Measurements from ENCODE around the gene PRSS3. TPM values are rescaled to one million over a fixed set of nuclear protein-coding genes. Genes with fewer than 3 reads are reported as not detected.
"Not testable (repeated sequence)": the region's sequence is repeated elsewhere in the genome, so short reads cannot be mapped to it uniquely, and the experiment has no call there.

Gene PRSS3
- total RNA-seq, 1 donor from 2014 or later, result 7.6 TPM

DNA sequence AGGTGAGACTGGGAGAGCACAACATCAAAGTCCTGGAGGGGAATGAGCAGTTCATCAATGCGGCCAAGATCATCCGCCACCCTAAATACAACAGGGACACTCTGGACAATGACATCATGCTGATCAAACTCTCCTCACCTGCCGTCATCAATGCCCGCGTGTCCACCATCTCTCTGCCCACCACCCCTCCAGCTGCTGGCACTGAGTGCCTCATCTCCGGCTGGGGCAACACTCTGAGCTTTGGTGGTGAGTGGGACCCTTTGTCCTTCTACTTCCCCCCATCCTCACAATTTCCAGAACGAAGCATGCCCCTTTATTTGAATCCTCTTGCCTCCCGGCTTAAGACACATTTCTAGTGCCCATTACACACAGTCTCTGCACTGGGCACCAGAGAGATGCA lies 2.5 kb downstream of the PRSS3 start:
- intact Hi-C loops (cut with DNase I), result no loop called here
- no peak overlapping the region for H3K4me3 ChIP-seq
- H3K27ac ChIP-seq, result no peak overlapping the region
- H3K36me3 ChIP-seq, result no peaks in the 10 kb centered on the region
- H3K27me3 ChIP-seq, result no peaks in the 10 kb centered on the region
- no peaks in the 10 kb centered on the region for H3K9me3 ChIP-seq
- no peak for DNase-seq (ENCODE audit: extremely low spot score in 2 of 2)
- TF ChIP-seq, protein P1, sequence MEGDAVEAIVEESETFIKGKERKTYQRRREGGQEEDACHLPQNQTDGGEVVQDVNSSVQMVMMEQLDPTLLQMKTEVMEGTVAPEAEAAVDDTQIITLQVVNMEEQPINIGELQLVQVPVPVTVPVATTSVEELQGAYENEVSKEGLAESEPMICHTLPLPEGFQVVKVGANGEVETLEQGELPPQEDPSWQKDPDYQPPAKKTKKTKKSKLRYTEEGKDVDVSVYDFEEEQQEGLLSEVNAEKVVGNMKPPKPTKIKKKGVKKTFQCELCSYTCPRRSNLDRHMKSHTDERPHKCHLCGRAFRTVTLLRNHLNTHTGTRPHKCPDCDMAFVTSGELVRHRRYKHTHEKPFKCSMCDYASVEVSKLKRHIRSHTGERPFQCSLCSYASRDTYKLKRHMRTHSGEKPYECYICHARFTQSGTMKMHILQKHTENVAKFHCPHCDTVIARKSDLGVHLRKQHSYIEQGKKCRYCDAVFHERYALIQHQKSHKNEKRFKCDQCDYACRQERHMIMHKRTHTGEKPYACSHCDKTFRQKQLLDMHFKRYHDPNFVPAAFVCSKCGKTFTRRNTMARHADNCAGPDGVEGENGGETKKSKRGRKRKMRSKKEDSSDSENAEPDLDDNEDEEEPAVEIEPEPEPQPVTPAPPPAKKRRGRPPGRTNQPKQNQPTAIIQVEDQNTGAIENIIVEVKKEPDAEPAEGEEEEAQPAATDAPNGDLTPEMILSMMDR (IDR thresholded peaks at IDR 0.05), result no peak
- no peak for TF ChIP-seq POLR2A (IDR thresholded peaks at IDR 0.05)
- TF ChIP-seq POLR2AphosphoS5 (IDR thresholded peaks at IDR 0.05; ENCODE audit: insufficient read depth in 1 of 2, low read depth in 1 of 2), result no peak
- H3K4me1 ChIP-seq, result no peaks in the 10 kb centered on the region

DNA sequence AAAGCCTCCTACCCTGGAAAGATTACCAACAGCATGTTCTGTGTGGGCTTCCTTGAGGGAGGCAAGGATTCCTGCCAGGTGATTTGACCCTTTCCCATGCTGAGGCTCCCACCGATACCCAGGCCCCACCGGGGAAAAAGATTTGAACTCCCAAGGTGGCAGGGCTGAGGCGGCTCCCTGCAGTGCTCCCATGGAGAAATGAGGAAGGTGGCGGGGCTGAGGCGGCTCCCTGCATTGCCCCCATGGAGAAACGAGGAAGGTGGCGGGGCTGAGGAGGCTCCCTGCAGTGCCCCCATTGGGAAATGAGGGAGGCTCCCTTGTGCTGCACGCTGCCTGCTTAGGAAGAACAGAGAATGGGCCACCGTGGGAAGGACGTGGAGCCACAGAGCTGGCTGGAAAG lies 3.2 kb downstream of the PRSS3 start:
- H3K4me1 ChIP-seq, result no peaks in the 10 kb centered on the region
- no peaks in the 10 kb centered on the region for H3K9me3 ChIP-seq
- no peak overlapping the region for H3K4me3 ChIP-seq
- TF ChIP-seq POLR2AphosphoS5 (IDR thresholded peaks at IDR 0.05; ENCODE audit: insufficient read depth in 1 of 2, low read depth in 1 of 2) (no peak), POLR2A (IDR thresholded peaks at IDR 0.05) (no peak)
- TF ChIP-seq, protein P1 (IDR thresholded peaks at IDR 0.05), result no peak
- H3K36me3 ChIP-seq, result no peaks in the 10 kb centered on the region
- H3K27me3 ChIP-seq, result no peaks in the 10 kb centered on the region
- intact Hi-C loops (cut with DNase I), result no loop called here
- H3K27ac ChIP-seq, result no peak overlapping the region
- DNase-seq (ENCODE audit: extremely low spot score in 2 of 2), result no peak

DNA sequence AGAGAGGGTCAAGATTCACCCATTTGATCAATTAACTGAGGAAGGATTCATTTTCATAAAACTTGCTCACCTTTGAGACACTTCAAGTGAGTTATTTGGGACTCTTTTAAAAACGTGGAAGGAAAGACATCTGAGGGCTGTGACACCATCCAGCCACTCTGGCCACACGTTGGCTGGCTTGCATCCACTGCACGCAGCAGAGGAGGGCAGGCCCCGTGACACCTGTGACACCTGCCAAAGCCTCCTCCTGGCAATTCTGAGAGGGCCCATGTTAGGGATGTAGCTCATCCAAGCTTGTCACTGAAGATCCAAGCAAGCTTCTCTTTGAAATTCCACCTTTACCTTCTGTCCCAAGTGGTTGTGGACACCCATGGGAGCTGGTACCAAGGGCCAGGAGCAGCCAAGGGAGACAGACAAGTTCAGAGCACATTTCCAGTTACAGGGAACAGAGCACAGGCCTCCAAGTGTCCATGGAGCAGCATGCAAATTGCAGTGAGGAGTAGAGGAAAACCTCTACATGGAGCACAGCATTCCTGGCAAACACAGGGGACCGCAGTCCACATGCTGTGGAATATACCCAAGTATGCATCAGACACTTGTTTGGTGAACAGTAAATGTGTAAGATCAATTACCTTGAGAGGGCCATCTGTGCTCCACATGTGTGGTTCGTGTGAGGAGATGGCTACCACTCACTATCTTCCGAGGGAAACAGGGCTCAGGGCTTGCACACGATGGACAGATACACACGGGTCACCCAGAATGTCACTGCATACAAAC lies 4.8 kb downstream of the PRSS3 start:
- Histone ChIP-seq H3K9me3 (no peaks in the 10 kb centered on the region), H3K4me1 (no peaks in the 10 kb centered on the region), H3K27me3 (no peaks in the 10 kb centered on the region), H3K27ac (no peak overlapping the region), H3K36me3 (no peaks in the 10 kb centered on the region), H3K4me3 (no peak overlapping the region)
- intact Hi-C loops (cut with DNase I), result no loop called here
- TF ChIP-seq, protein P1 (IDR thresholded peaks at IDR 0.05), result no peak
- no peak for TF ChIP-seq POLR2A (IDR thresholded peaks at IDR 0.05)
- TF ChIP-seq POLR2AphosphoS5 (IDR thresholded peaks at IDR 0.05; ENCODE audit: insufficient read depth in 1 of 2, low read depth in 1 of 2), result no peak
- DNase-seq (ENCODE audit: extremely low spot score in 2 of 2), result no peak

DNA sequence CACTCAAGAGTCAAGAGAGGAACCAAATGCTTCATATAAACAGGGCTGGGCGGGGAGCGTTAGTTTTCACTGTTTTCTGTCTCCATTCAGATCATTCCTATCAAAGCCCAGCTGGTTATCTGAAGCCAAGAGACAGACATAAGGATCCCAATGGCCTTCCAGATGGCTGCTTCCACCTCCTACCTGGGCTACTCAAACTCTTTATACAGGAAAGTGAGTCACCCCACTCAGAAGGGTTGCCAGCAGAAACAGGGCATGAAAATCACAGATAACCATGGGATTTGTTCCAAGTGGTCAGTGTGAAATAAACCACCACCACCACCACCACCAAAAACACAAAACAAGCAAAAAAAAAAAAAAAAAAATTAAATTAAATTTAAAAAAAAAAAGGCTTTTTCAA lies 5.5 kb downstream of the PRSS3 start:
- H3K4me1 ChIP-seq, result no peaks in the 10 kb centered on the region
- intact Hi-C loops (cut with DNase I), result no loop called here
- TF ChIP-seq POLR2AphosphoS5 (IDR thresholded peaks at IDR 0.05; ENCODE audit: insufficient read depth in 1 of 2, low read depth in 1 of 2) (no peak), POLR2A (IDR thresholded peaks at IDR 0.05) (no peak)
- TF ChIP-seq, protein P1 (IDR thresholded peaks at IDR 0.05), result no peak
- H3K27me3 ChIP-seq, result no peaks in the 10 kb centered on the region
- no peaks in the 10 kb centered on the region for H3K9me3 ChIP-seq
- no peaks in the 10 kb centered on the region for H3K36me3 ChIP-seq
- no peak overlapping the region for H3K27ac ChIP-seq
- DNase-seq (ENCODE audit: extremely low spot score in 2 of 2), result no peak
- no peak overlapping the region for H3K4me3 ChIP-seq

DNA sequence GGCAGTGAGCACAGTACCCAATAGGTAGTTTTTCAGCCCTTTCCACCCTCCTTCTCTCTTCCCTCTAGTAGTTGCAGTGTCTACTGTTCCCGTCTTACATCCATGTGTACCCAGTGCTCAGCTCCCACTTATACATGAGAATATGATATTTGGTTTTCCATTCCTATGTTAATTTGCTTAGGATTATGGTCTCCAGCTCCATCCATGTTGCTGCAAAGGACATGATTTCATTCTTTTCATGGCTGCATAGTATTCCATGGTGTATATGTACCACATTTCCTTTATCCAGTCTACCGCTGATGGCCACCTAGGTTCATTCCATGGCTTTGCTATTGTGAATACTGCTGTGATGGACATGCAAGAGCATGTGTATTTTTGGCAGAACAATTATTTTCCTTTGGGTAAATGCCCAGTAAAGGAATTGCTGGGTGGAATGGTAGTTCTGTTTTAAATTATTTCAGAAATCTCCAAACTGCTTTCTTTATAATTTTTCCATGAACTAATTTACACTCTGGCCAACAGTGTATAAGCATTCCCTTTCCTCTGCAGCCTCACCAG lies 6.7 kb downstream of the PRSS3 start:
- H3K27ac ChIP-seq; H3K4me3 ChIP-seq; DNase-seq (ENCODE audit: extremely low spot score in 2 of 2); H3K4me1 ChIP-seq; H3K36me3 ChIP-seq; H3K27me3 ChIP-seq; H3K9me3 ChIP-seq; intact Hi-C loops (cut with DNase I): not testable (repeated sequence)

DNA sequence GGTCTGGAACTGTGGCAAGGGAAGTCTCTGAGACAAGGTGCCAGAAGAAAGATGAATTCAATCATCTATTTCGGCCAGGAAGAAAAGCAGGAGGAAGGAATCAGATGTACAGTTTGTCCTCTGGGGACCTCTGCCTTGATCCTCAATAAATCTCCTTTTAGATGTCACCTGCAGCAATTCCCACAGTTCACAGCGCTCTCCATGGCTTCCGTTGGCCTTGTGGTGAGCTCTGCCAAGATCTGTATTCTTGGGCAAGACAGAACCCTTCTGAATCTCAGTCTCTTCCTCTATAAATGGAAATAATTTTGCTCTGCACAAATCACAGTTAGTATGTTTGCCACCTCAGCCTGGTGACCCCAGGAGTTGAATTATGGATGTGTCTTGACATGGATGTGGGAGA lies 8.8 kb downstream of the PRSS3 start:
- H3K4me3 ChIP-seq; H3K27ac ChIP-seq; intact Hi-C loops (cut with DNase I); H3K36me3 ChIP-seq; DNase-seq (ENCODE audit: extremely low spot score in 2 of 2); H3K4me1 ChIP-seq; H3K9me3 ChIP-seq; H3K27me3 ChIP-seq: not testable (repeated sequence)

DNA sequence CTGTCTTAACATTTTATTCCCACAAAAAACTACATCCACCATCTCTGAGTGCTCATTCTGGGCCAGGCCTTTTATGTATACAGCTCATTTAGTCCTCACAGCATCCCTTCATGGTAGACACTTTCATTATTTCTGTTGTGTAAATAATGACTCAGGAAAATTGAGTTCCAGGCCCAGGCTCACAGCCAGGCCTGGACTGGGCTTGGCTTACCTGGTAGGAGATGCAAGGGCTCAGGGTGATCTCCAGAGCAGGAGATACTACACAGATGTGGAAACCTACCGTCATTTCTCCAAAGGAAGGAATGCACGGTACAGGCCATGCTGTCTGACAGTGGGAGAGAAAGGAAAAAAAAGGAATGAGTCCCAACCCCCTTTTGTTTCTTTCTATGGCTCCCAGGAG lies 11.8 kb downstream of the PRSS3 start:
- H3K27me3 ChIP-seq; intact Hi-C loops (cut with DNase I); H3K4me3 ChIP-seq; DNase-seq (ENCODE audit: extremely low spot score in 2 of 2); H3K4me1 ChIP-seq; H3K36me3 ChIP-seq; H3K9me3 ChIP-seq; H3K27ac ChIP-seq: not testable (repeated sequence)

DNA sequence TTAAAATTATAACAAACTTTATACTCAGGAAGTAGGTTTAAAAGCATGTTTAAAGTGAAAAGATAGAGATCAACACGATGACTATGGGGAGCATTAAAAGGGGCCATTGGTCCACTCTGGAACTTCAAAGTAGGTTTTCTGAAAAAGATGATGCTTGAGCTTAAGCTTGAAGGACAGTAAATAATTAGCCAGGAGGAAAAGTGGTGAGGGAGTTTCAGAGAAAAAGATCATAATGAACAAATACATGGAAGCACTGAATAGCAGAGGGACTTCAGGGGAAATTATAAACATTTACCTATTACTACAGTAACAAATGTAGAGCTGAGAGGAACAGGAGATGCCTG lies 13.6 kb downstream of the PRSS3 start:
- H3K27ac ChIP-seq; intact Hi-C loops (cut with DNase I); H3K27me3 ChIP-seq; H3K9me3 ChIP-seq; H3K36me3 ChIP-seq; H3K4me3 ChIP-seq; H3K4me1 ChIP-seq; DNase-seq (ENCODE audit: extremely low spot score in 2 of 2): not testable (repeated sequence)
